H1 (cell line): ENCODE results near the gene ZBTB42. TPM values are rescaled to one million over a fixed set of nuclear protein-coding genes. Genes with fewer than 3 reads are reported as not detected.

Source experiments
- CHD7 ChIP-seq: fragments of 300-600 bp; sonication (generic); IDR thresholded peaks from 2 replicates; pipeline ENCODE4 v1.7.1; 2012; ENCODE audit warnings: low read length, moderate library complexity, mild to moderate bottlenecking, inconsistent platforms; ENCODE audit not compliant: insufficient replicate concordance
- MAX ChIP-seq: IDR thresholded peaks from 2 replicates; pipeline ENCODE4 v1.6.1; 2012; ENCODE audit warnings: inconsistent platforms
- polyA plus RNA-seq, 7 experiments: library from polyadenylated mRNA; depleted of rRNA in 3 of 7; stranded (reverse) in 5 of 7; unstranded in 2 of 7; fragments of >200 nt in 5 of 7; fragments of 200-250 nt in 2 of 7; gene quantifications; 1 replicate in 5 of 7; 2 replicates in 1 of 7; 4 replicates in 1 of 7; pipeline versions ENCODE4 v1.2.1 to v1.2.3, GENCODE V29; 2011 to 2013; ENCODE audit warnings: missing spikeins in 2 of 7, mixed read lengths in 2 of 7
- total RNA-seq: library from RNA; stranded (reverse); fragmentation: NEBNext Ultra II Directional; extraction: Animal tissue kit (Norgen Biotek cat#: 25700); gene quantifications from 2 replicates; pipeline ENCODE4 v1.2.1, GENCODE V29; 2021

ZBTB42 gene
- total and polyA plus RNA-seq, 2 of the 8 experiments (the other 6 are each of a cell fraction or from before 2014, with no cell fraction given) = 2.8 to 3.1 TPM

GRCh38 chr14:104787736-104788135 lies 13.2 kb upstream of the ZBTB42 start (continued):
- TF ChIP-seq CHD7 = no peak
- TF ChIP-seq MAX = no peak
